Activated CD8-positive, alpha-beta memory T cell treated with anti-CD3 and anti-CD28 coated beads for 48 hours (primary cell): ENCODE results near the gene UPK3A.
A peak's percentile ranks its signal among the peaks of the same experiment; 100 is the strongest.

Experiments used
- DNase-seq, 3 experiments: peaks; one replicate each; pipeline ENCODE4 v3.0.0-alpha.2; 2020; ENCODE audit warnings: low read depth in 2 of 3, low spot score in 2 of 3

Gene UPK3A

DNA sequence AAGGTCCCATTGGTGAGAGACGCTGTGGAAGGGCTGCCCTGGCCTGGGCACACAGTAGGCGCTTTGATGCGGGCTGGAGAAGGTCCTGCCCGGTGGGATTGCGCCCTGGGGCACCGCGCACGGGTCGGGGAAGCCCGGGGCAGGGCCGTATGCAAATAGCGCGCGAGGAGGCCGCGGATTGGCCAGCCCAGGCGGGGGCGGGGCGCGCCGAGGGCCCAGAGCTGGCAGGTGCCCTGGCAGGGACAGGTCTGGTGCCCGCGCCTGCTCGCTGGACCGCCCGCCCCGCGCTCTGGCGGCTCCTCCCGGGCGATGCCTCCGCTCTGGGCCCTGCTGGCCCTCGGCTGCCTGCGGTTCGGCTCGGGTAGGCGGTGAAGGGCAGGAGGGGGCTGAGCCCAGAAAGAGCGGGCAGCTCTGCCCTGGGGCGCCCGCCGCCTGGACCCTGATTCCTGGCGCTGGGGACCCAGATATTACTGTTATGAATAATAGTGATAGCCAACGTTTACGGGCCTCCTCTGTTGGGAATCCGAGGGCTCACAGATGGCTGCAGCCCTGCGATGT lies at the start of gene UPK3A:
TSS of gene UPK3A (plus strand) at position 245 of the 558 bp plus-strand sequence. CDS start at position 310, 65 bp downstream.
- DNase-seq, result peak in 1 of 3 experiments; percentile 30

GRCh38 chr22:45235101-45235777 lies 49.5 kb upstream of the UPK3A start:
- DNase-seq, result no peak

DNA sequence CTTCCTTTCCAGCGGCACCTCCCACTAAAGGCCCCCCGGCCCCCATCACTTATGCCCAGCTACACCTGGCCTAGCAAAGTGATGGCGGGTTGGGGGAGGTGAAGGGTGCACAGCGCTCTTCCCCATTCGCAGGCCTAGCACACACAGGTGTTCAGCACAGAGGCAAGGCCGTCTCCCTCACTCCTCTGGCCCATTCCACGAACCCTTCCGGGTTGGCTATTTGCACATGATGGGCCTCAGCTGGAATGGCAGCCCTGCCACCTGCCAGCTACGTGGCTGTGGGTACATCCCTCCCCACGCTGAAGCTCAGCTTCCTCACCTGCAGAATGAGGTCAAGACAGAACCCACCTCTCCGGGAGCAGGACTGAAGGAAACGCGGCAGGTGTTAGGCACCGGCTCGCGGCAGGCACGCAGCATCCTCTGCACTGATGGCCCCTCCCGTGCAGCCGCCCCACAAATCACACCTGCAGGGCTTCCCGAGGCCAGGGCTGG lies 48.9 kb upstream of the UPK3A start:
- DNase-seq, result no peak

GRCh38 chr22:45237065-45237990 lies 47.4 kb upstream of the UPK3A start:
- DNase-seq, result no peak

DNA sequence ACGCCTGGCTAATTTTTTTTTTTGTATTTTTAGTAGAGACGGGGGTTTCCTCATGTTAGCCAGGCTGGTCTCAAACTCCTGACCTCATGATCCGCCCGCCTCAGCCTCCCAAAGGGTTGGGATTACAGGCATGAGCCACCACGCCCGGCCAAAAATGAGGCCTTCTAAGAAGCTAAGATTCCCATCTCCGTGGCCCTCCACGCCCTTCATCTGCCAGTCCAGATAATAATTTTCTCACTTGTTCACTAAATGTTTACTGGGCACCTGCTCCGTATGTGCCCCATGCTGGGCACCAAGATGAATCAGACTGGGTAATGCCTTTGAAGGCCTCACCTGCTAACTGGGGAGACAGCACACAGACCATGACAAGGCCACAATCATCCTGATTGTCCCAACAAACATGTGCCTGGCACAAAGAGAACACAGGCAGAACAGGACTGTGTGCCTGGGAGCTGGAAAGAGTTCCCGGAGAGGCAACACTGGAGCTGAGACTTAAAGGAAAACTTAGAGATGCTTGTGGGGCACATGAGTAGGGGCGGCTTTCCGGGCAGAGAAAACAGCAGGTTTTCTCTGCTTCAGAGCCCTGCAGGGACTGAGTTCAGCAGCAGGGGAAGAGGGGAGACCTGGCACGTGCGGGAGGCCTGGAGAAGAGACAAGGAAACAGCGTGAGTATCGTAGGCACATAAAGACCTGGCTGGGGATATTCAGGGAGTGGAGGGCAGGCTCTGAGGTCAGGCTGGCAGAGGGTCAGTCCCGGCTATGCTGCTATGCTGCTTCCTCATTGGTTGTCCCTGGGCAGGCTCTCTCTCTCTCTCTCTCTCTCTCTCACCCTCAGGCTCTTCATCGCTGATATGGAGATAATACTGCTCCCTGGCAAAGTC lies 46.4 kb upstream of the UPK3A start:
- no peak for DNase-seq

DNA sequence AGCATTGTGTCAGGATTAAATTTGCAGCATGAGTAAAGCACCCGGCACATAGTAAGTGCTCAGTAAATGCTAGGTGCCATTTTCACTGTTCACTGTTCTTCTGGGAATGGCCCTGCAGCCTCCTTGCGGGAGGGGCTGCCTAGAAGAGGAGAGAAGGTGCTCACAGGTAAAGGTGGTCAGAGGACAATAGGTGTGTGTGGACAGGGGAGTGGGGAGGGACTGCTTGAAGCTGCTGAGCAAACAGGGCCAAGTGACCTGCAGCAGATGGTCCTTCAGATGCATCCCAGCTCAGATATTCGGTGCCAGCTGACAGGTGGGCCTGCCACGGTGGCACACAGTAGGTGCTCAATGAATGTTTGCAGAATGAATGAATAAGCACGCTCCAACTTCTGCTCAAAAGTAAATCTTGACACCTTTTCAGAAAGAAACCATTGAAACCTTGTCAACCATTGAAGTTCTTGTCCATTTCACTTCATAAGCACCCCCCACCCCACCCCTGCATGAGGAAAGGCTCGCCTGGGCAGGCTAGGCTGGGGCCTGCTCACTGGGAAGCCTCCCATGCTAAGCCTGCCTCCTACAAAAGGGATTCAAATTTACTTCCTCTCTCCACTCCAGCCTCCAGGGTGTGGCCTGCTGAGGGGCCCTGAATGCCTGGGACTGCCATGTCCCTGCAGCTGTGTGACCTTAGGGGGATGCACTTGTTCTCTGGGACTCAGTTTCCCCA lies 45.6 kb upstream of the UPK3A start:
- DNase-seq, result no peak

DNA sequence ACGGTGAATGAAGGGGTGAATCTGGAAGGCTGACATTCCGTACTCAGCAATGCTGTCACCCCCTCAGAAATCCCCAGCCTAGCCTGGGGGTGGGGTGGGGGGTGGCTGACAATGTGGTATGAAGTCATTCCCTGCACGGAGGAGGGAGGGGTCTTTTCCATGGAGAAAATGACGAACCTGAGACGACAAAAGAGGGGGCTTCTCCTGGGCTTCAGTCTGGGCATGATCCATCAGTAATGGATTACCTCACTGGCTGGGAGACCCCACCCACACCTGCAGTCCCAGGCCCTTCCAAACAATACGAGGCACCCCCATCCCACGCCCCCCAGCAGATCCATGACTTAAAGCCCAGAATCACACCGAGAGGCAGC lies 45.1 kb upstream of the UPK3A start:
- no peak for DNase-seq

- DNase-seq, result no peak
Observed at GRCh38 chr22:45240104-45240809, 44.5 kb upstream of the UPK3A start.

- peak; percentile 50 to 77 (median 70) for DNase-seq
Observed at GRCh38 chr22:45240810-45241631, 43.7 kb upstream of the UPK3A start, which contains the start of gene KIAA0930. TSS of gene KIAA0930 (minus strand) at chr22:45240894. CDS start at chr22:45240703, 191 bp downstream.

- no peak for DNase-seq
Observed at GRCh38 chr22:45242778-45243191, 42.0 kb upstream of the UPK3A start.

DNA sequence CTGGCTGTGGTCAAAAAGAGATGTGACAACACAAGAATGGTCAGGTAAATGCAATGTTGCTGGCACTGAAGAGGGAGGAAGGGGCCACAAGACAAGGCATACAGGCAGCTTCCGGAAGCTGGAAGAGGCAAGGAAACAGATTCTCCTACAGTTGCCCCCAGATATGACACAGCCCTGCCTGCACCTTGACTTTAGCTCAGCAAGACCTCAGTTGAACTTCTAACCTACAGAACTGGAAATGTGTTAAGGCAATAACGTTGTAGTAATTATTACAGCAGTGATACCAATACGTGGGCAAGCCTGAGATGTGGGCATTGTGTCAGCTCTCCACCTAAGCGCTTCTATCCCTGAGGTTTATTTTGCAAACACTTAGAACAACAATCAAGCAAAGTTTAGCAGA lies 39.8 kb upstream of the UPK3A start:
- DNase-seq, result no peak

DNA sequence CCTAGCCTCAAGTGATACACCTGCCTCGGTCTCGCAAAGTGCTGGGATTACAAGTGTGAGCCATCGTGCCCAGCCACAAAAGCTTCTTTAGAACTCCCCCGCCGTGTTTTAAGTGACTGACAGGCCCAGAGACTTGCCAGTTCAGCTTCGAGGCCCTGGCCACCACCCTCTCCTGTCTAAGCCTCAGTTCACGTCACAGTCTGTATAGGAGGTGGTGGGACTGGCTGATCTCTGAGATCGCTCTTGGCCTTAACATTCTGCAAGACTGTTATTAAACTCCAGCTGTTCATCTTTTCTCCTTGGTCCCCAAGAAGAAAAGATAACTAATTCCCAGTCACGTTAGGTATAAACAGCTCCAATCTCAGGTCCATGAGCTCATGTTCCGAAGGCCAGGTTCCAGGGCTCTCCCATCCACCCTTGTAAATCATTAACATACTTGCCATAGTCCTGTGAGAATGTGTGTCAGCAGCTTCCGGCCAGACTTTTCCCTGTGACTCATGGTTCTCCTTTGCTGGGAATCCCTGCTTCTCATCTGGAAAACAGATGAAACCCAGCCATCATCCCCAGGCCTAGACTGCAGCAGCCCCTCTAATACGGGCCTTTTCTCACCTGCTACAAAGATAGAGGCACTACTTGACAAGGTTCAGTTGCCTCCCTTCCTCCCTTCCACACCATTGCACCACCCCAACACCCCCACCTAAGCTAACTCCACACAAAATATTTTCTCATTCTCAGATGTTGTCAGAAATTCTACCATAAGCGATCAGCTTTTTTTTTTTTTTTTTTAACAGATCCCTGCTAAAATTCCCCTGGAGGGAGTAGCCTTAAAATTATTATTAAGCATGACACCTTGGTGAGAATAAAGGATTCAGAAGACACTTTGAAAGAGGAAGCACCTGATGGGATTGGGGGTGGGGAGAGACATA lies 38.4 kb upstream of the UPK3A start:
- DNase-seq, result no peak

DNA sequence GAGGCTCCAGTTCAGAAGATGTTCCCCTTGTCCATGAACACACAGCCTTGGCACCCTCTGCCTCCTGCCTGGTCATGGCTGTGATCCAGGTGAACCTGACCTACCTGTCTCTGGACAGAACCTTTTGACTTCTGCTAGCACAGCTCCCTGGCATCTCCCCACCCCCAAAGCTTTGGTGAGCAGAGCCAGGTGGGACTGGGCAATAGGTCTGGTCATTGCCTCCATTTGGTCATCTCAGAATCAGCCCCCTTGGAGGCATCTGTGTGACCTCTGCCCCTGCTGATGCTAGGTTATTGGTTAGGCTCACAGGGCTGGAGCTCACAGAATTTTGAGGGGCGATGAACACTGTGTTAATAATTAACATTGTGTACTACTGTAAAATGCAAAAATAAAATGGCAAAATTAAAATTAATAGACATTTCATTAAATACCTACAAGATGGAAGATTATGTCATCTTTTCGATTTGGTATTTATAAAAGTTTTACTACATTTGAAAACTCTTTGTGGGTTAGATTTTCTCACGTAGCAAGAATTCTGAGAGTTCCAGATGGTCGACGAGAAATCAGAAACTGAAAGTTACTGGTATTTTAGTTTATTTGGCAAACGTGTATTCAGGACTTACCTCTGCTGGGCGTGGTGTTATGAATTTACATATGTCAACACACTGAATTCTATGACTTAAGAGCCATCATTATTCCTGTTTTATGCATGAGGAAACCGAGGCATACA lies 35.8 kb upstream of the UPK3A start:
- no peak for DNase-seq

- no peak for DNase-seq
Observed at GRCh38 chr22:45251825-45252224, 32.9 kb upstream of the UPK3A start.

DNA sequence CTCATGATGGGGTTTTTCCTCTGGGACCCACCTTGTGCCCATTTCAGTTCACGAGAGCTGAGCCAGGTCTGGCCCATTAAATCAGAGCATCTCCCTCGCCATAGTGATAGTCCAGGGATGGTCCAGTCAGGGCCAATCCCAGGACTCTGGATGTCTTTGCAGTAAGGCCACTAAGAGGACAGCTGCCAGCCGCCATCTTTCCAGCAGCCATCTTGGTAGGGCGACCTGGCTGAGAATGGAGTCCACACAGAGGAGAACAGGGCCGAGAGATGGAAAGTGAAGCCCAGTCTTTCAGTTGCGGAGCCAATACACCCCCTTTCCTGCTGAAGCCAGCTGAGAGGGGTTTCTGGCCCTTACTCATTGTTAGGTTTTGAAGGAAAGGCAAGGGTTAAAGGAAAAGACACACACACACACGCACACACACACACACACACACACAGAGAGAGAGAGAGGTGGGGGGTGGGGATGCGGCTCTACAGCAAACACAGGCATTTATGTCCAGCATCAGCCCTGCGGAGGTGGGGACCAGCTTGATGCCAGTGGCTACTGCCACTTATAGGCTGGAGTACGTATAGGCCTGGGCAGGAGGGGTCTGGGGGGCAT lies 31.6 kb upstream of the UPK3A start:
- DNase-seq, result no peak

- DNase-seq, result no peak
Observed at GRCh38 chr22:45254388-45254787, 30.4 kb upstream of the UPK3A start.
